Astrocyte (in vitro differentiated cells and primary cell): ENCODE data around the gene AMOTL2. TPM values are rescaled to one million over a fixed set of nuclear protein-coding genes. Genes with fewer than 3 reads are reported as not detected.

Experiments used
- DNase-seq: peaks from one replicate; pipeline ENCODE4 v3.0.0-alpha.2; 2010; ENCODE audit warnings: low read depth
- FAIRE-seq: peaks from 2 replicates; lab custom pipeline; 2011; peaks lifted over from hg19 to GRCh38; lab: Jason Lieb, UNC
- H2AFZ ChIP-seq: 2 replicates; pipeline ENCODE4 v1.6.0; 2012; ENCODE audit warnings: low read depth, low read length, inconsistent platforms
- H3K27ac ChIP-seq: 2 replicates; pipeline ENCODE4 v1.5.1; 2011; ENCODE audit warnings: low read depth, low read length, inconsistent platforms
- H3K27me3 ChIP-seq: 2 replicates; pipeline ENCODE4 v1.6.0; 2011; ENCODE audit warnings: low read length, inconsistent platforms; ENCODE audit not compliant: insufficient read depth
- H3K36me3 ChIP-seq: 2 replicates; pipeline ENCODE4 v1.5.1; 2011; ENCODE audit warnings: low read length, inconsistent platforms; ENCODE audit not compliant: insufficient read depth
- H3K4me1 ChIP-seq: 2 replicates; pipeline ENCODE4 v1.5.1; 2011; ENCODE audit warnings: low read length, inconsistent platforms; ENCODE audit not compliant: insufficient read depth
- H3K4me2 ChIP-seq: 2 replicates; pipeline ENCODE4 v1.6.0; 2012; ENCODE audit warnings: low read length, inconsistent platforms
- H3K4me3 ChIP-seq: 2 replicates; pipeline ENCODE4 v1.5.1; 2011; ENCODE audit warnings: low read depth, mild to moderate bottlenecking, low read length, inconsistent platforms; ENCODE audit not compliant: insufficient read depth
- H3K79me2 ChIP-seq: 2 replicates; pipeline ENCODE4 v1.6.0; 2012; ENCODE audit warnings: mild to moderate bottlenecking, low read length, inconsistent platforms; ENCODE audit not compliant: insufficient read depth
- H3K9ac ChIP-seq: 2 replicates; pipeline ENCODE4 v1.6.0; 2012; ENCODE audit warnings: mild to moderate bottlenecking, low read length, inconsistent platforms
- H3K9me3 ChIP-seq: 2 replicates; pipeline ENCODE4 v1.5.1; 2012; ENCODE audit warnings: low read depth, mild to moderate bottlenecking, low read length, inconsistent platforms; ENCODE audit not compliant: insufficient read depth
- H4K20me1 ChIP-seq: 2 replicates; pipeline ENCODE4 v1.6.0; 2012; ENCODE audit warnings: low read length, inconsistent platforms; ENCODE audit not compliant: insufficient read depth
- H3K27ac Mint-ChIP-seq: one replicate; pipeline ENCODE4 v1.8.0; 2021; ENCODE audit warnings: mild to moderate bottlenecking, mixed read lengths; ENCODE audit not compliant: unreplicated experiment
- H3K27me3 Mint-ChIP-seq: one replicate; pipeline ENCODE4 v1.8.0; 2021; ENCODE audit warnings: low read depth, mixed read lengths; ENCODE audit not compliant: unreplicated experiment
- H3K36me3 Mint-ChIP-seq: one replicate; pipeline ENCODE4 v1.8.0; 2021; ENCODE audit warnings: low read depth, mixed read lengths; ENCODE audit not compliant: unreplicated experiment
- H3K4me1 Mint-ChIP-seq: one replicate; pipeline ENCODE4 v1.8.0; 2021; ENCODE audit warnings: low read depth, mixed read lengths; ENCODE audit not compliant: unreplicated experiment
- H3K4me3 Mint-ChIP-seq: one replicate; pipeline ENCODE4 v1.8.0; 2021; ENCODE audit warnings: mild to moderate bottlenecking, moderate library complexity, mixed read lengths; ENCODE audit not compliant: unreplicated experiment
- H3K9me3 Mint-ChIP-seq: one replicate; pipeline ENCODE4 v1.8.0; 2021; ENCODE audit warnings: mild to moderate bottlenecking, mixed read lengths; ENCODE audit not compliant: unreplicated experiment
- EZH2 ChIP-seq: IDR thresholded peaks from 2 replicates; pipeline ENCODE4 v1.6.1; 2012; ENCODE audit warnings: mild to moderate bottlenecking, low read length, inconsistent platforms; ENCODE audit not compliant: insufficient read depth
- total RNA-seq: library from RNA; stranded (reverse); gene quantifications from 2 replicates; pipeline ENCODE4 v1.2.1, GENCODE V29; 2021
- TF ChIP-seq, protein P1 (sequence below): IDR thresholded peaks from 2 replicates; pipeline ENCODE4 v1.5.1; 2011; ENCODE audit warnings: low read depth, mild to moderate bottlenecking, inconsistent platforms, low read length, moderate library complexity; ENCODE audit not compliant: insufficient read depth

Gene AMOTL2
- total RNA-seq, 1 donor from 2014 or later, result 197 TPM

DNA sequence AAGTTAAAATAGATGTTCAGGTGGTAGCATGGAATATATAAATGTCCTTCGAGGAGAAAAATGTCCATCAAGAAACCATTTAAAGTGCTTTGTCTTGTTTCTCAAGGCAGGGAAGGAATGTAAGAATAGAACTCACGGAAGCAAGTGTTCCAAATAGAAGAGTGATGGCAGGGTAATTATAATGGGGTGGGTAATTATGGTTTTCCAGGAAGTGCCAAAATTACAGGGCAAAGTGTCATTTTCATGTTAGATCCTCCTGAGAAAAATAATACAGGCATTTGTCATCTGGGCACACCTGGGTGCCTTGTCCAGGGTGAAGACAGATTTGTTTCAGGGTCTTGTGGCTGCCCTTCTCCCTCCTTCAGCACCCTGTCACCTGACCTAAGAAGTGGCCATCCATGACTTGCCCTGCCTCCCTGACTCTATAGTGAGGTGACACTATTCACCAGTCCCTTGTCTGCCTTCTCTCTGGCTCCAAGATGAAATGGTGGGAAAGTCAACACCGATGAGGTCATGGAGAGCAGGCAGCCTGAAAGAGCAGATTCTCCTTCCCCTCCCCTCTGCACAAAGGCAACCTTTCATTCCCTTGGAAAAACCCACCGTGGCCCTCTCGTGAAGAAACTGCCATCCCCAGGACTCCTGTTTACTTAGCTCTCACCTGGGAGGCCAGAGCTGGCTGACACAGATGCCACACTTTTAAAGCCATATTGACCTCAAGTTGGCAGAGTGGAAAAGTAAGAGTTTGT, 45.1 kb upstream of the AMOTL2 start:
- H3K4me2 ChIP-seq, result no peak overlapping the region
- no peak for DNase-seq
- Mint-ChIP-seq H3K27ac (no peak overlapping the region), H3K9me3 (peaks cover 2% of the 10 kb centered on the region), H3K4me1 (peaks cover 8% of the 10 kb centered on the region), H3K27me3 (peaks cover 5% of the 10 kb centered on the region), H3K4me3 (no peak overlapping the region), H3K36me3 (no peaks in the 10 kb centered on the region)
- TF ChIP-seq, protein P1, sequence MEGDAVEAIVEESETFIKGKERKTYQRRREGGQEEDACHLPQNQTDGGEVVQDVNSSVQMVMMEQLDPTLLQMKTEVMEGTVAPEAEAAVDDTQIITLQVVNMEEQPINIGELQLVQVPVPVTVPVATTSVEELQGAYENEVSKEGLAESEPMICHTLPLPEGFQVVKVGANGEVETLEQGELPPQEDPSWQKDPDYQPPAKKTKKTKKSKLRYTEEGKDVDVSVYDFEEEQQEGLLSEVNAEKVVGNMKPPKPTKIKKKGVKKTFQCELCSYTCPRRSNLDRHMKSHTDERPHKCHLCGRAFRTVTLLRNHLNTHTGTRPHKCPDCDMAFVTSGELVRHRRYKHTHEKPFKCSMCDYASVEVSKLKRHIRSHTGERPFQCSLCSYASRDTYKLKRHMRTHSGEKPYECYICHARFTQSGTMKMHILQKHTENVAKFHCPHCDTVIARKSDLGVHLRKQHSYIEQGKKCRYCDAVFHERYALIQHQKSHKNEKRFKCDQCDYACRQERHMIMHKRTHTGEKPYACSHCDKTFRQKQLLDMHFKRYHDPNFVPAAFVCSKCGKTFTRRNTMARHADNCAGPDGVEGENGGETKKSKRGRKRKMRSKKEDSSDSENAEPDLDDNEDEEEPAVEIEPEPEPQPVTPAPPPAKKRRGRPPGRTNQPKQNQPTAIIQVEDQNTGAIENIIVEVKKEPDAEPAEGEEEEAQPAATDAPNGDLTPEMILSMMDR, result no peak
- TF ChIP-seq EZH2, result no peak
- no peaks in the 10 kb centered on the region for H3K27me3 ChIP-seq
- no peak overlapping the region for H3K4me3 ChIP-seq
- H4K20me1 ChIP-seq, result no peaks in the 10 kb centered on the region
- FAIRE-seq, result no peak
- H3K4me1 ChIP-seq, result no peaks in the 10 kb centered on the region
- no peak overlapping the region for H2AFZ ChIP-seq
- no peaks in the 10 kb centered on the region for H3K36me3 ChIP-seq
- no peak overlapping the region for H3K9ac ChIP-seq
- H3K9me3 ChIP-seq, result no peaks in the 10 kb centered on the region
- no peak overlapping the region for H3K27ac ChIP-seq
- no peaks in the 10 kb centered on the region for H3K79me2 ChIP-seq

DNA sequence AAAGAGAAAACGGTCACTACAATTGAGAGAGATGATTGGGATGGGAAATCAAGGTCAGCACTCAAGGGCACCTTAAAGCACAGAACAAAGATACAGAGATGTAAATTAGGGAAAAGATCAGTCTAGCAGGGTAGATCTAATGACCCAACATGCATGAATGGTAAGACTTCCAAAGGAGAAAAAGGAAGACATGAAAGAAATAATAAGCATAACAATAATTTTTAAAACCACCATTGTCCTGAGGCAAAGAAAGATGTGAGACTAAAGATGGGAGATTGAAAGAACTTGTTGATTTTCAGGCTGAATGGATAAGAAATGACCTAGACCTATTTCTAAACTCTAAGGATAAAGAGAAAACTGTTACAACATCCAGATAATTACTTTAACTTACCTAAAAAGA, 34.8 kb upstream of the AMOTL2 start:
- H3K36me3 ChIP-seq, result no peaks in the 10 kb centered on the region
- no peaks in the 10 kb centered on the region for H3K79me2 ChIP-seq
- no peaks in the 10 kb centered on the region for H4K20me1 ChIP-seq
- Mint-ChIP-seq H3K4me1 (peaks cover 9% of the 10 kb centered on the region), H3K4me3 (no peak overlapping the region), H3K27me3 (peaks cover 23% of the 10 kb centered on the region), H3K36me3 (peaks cover 2% of the 10 kb centered on the region), H3K9me3 (peaks cover 4% of the 10 kb centered on the region), H3K27ac (no peak overlapping the region)
- TF ChIP-seq EZH2, result no peak
- TF ChIP-seq, protein P1, result no peak
- no peak for DNase-seq
- no peak overlapping the region for H2AFZ ChIP-seq
- H3K27ac ChIP-seq, result no peak overlapping the region
- no peak overlapping the region for H3K9ac ChIP-seq
- FAIRE-seq, result no peak
- H3K9me3 ChIP-seq, result no peaks in the 10 kb centered on the region
- H3K4me2 ChIP-seq, result no peak overlapping the region
- H3K4me3 ChIP-seq, result no peak overlapping the region
- H3K4me1 ChIP-seq, result peaks cover 14% of the 10 kb centered on the region
- H3K27me3 ChIP-seq, result peaks cover 8% of the 10 kb centered on the region

DNA sequence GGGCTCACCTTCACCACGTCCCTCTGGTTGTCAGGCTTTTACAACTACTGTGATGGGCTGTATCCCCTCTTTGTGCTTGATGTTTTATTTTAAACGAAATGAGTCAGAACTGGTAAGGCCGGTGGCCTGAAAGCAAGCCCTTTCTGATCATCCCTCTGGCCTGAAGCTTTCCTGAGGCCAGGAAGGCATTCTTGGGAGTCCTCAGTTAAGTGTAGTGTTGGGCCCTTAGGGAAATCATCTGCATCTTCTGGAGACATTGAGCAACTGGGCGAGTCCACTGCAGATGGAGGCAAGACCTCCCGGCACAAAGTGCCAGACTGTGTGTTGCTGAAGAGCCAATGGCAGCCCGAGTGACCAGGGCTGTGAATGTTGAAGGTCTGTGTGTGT, 33.0 kb upstream of the AMOTL2 start:
- peaks cover 15% of the 10 kb centered on the region for H3K9me3 Mint-ChIP-seq
- no peak overlapping the region for H3K27ac ChIP-seq
- H3K4me3 Mint-ChIP-seq, result peak overlapping the region; percentile 12

More for the DNA sequence above, 33.0 kb upstream of the AMOTL2 start:
- H3K4me1 ChIP-seq, result peaks cover 14% of the 10 kb centered on the region
- TF ChIP-seq, protein P1, result no peak
- TF ChIP-seq EZH2, result no peak
- peak overlapping the region; percentile 93 for H3K4me2 ChIP-seq
- H3K36me3 Mint-ChIP-seq, result peaks cover 2% of the 10 kb centered on the region
- H3K9me3 ChIP-seq, result peaks cover 6% of the 10 kb centered on the region
- peak overlapping the region; percentile 57 for H3K4me3 ChIP-seq
- H2AFZ ChIP-seq, result peak overlapping the region; percentile 88
- no peak overlapping the region for H3K27ac Mint-ChIP-seq
- H3K27me3 ChIP-seq, result peaks cover 8% of the 10 kb centered on the region
- H3K27me3 Mint-ChIP-seq, result peaks cover 28% of the 10 kb centered on the region
- FAIRE-seq (no peak), DNase-seq (no peak)
- H3K79me2 ChIP-seq, result no peaks in the 10 kb centered on the region
- H3K9ac ChIP-seq, result peak overlapping the region; percentile 65
- H3K36me3 ChIP-seq, result no peaks in the 10 kb centered on the region
- H3K4me1 Mint-ChIP-seq, result peaks cover 9% of the 10 kb centered on the region
- H4K20me1 ChIP-seq, result no peaks in the 10 kb centered on the region
